Neural cell (in vitro differentiated cells): ENCODE results near the gene IDI1. TPM values are rescaled to one million over a fixed set of nuclear protein-coding genes. Genes with fewer than 3 reads are reported as not detected.
A peak's percentile ranks its signal among the peaks of the same experiment; 100 is the strongest.

Experiments used
- H2AFZ ChIP-seq: fragments of 200-600, 300-800 bp; sonication (generic), shearing (Covaris generic); 2 replicates; pipeline ENCODE4 v1.6.0; 2014; ENCODE audit warnings: low read depth, mild to moderate bottlenecking, antibody characterized with exemption, low read length, moderate library complexity
- H3F3A ChIP-seq: fragments of 200-600 bp; shearing (Covaris generic); 2 replicates; pipeline ENCODE4 v1.6.1; 2016; ENCODE audit warnings: mild to moderate bottlenecking, moderate library complexity, mixed read lengths, antibody characterized with exemption, low read length; ENCODE audit not compliant: insufficient read depth, poor library complexity, severe bottlenecking
- H3K27ac ChIP-seq: fragments of 200-600, 300-800 bp; sonication (generic), shearing (Covaris generic); 2 replicates; pipeline ENCODE4 v1.5.1; 2014; ENCODE audit warnings: mild to moderate bottlenecking, low read length, moderate library complexity
- H3K27me3 ChIP-seq: fragments of 300-800, 200-600 bp; sonication (generic), shearing (Covaris generic); 2 replicates; pipeline ENCODE4 v1.6.0; 2014; ENCODE audit warnings: mild to moderate bottlenecking, low read depth, low read length, moderate library complexity; ENCODE audit not compliant: insufficient read depth
- H3K36me3 ChIP-seq: fragments of 300-800, 200-600 bp; sonication (generic), shearing (Covaris generic); 2 replicates; pipeline ENCODE4 v1.5.1; 2014; ENCODE audit warnings: mild to moderate bottlenecking, antibody characterized with exemption, low read length, moderate library complexity; ENCODE audit not compliant: insufficient read depth
- H3K4me2 ChIP-seq: fragments of 300-800, 200-600 bp; sonication (generic), shearing (Covaris generic); 2 replicates; pipeline ENCODE4 v1.6.0; 2014; ENCODE audit warnings: mild to moderate bottlenecking, low read length
- H3K4me3 ChIP-seq: fragments of 300-800, 200-600 bp; sonication (generic), shearing (Covaris generic); 2 replicates; pipeline ENCODE4 v1.5.1; 2014; ENCODE audit warnings: mild to moderate bottlenecking, low read length, moderate library complexity
- H3K79me2 ChIP-seq: fragments of 200-600 bp; shearing (Covaris generic); replicated peaks from 2 replicates; pipeline ENCODE4 v1.6.0; 2014; ENCODE audit warnings: mild to moderate bottlenecking, low read length, moderate library complexity; ENCODE audit not compliant: insufficient read depth
- H3K9ac ChIP-seq: fragments of 300-800, 200-600 bp; sonication (generic), shearing (Covaris generic); 2 replicates; pipeline ENCODE4 v1.6.1; 2016; ENCODE audit warnings: mild to moderate bottlenecking, low read length, mixed read lengths
- H3K9me2 ChIP-seq: fragments of 200-600 bp; shearing (Covaris generic); 2 replicates; pipeline ENCODE4 v1.6.1; 2016; ENCODE audit warnings: mild to moderate bottlenecking, low read length, mixed read lengths; ENCODE audit not compliant: insufficient read depth
- H3K9me3 ChIP-seq: fragments of 200-600, 300-800 bp; sonication (generic), shearing (Covaris generic); 2 replicates; pipeline ENCODE4 v1.6.1; 2016; ENCODE audit warnings: mild to moderate bottlenecking, mixed run types, low read length, moderate library complexity, mixed read lengths
- H4K20me1 ChIP-seq: fragments of 200-600 bp; shearing (Covaris generic); 2 replicates; pipeline ENCODE4 v1.6.1; 2016; ENCODE audit warnings: mild to moderate bottlenecking, mixed run types; ENCODE audit not compliant: insufficient read depth
- CTCF ChIP-seq: fragments of 450-650 bp; IDR thresholded peaks from 2 replicates; pipeline ENCODE4 v1.5.1; 2014; ENCODE audit warnings: antibody characterized with exemption, mild to moderate bottlenecking, moderate library complexity; ENCODE audit not compliant: poor library complexity, severe bottlenecking
- EP300 ChIP-seq: fragments of 450-650 bp; conservative IDR thresholded peaks from 2 replicates; pipeline ENCODE4 v1.6.1; 2014; ENCODE audit warnings: antibody characterized with exemption, mild to moderate bottlenecking, moderate library complexity; ENCODE audit not compliant: poor library complexity, severe bottlenecking
- EZH2 ChIP-seq: fragments of 200-600, 300-800 bp; shearing (Covaris generic), sonication (generic); IDR thresholded peaks from 2 replicates; pipeline ENCODE4 v1.6.1; 2014; ENCODE audit warnings: antibody characterized with exemption, low read length, borderline replicate concordance, mild to moderate bottlenecking; ENCODE audit not compliant: insufficient read depth, poor library complexity, severe bottlenecking
- MXI1 ChIP-seq: fragments of 450-650 bp; conservative IDR thresholded peaks from 2 replicates; pipeline ENCODE4 v1.6.1; 2014; ENCODE audit warnings: antibody characterized with exemption, mild to moderate bottlenecking; ENCODE audit not compliant: poor library complexity, severe bottlenecking
- POLR2AphosphoS5 ChIP-seq: IDR thresholded peaks from 2 replicates; pipeline ENCODE4 v1.6.1; 2012
- RAD21 ChIP-seq: fragments of 450-650 bp; conservative IDR thresholded peaks from 2 replicates; pipeline ENCODE4 v1.6.1; 2014; ENCODE audit warnings: antibody characterized with exemption, mild to moderate bottlenecking, moderate library complexity
- SMC3 ChIP-seq: fragments of 450-650 bp; conservative IDR thresholded peaks from 2 replicates; pipeline ENCODE4 v1.6.1; 2014; ENCODE audit warnings: antibody characterized with exemption, mild to moderate bottlenecking, moderate library complexity; ENCODE audit not compliant: poor library complexity
- TAF1 ChIP-seq: IDR thresholded peaks from 2 replicates; pipeline ENCODE4 v1.6.1; 2012; ENCODE audit warnings: low read depth
- polyA plus RNA-seq: library from polyadenylated mRNA; depleted of rRNA; stranded (reverse); fragments of >200 nt; gene quantifications from 2 replicates; pipeline ENCODE4 v1.2.3, GENCODE V29; 2014
- TF ChIP-seq, protein P1 (sequence below): IDR thresholded peaks from 2 replicates; pipeline ENCODE4 v1.6.1; 2012; ENCODE audit warnings: borderline replicate concordance

The IDI1 gene
- polyA plus RNA-seq, 1 donor from 2014 or later, result 307 TPM

GRCh38 chr10:1044964-1045363, 4.0 kb downstream of the IDI1 start:
- Histone ChIP-seq H3K4me2 (peak overlapping the region; percentile 65), H3K27ac (no peak overlapping the region), H2AFZ (no peak overlapping the region), H3F3A (peaks cover 5% of the 10 kb centered on the region), H3K79me2 (peaks cover 70% of the 10 kb centered on the region), H4K20me1 (peaks cover 20% of the 10 kb centered on the region), H3K9ac (no peak overlapping the region), H3K36me3 (peaks cover 6% of the 10 kb centered on the region), H3K9me3 (no peaks in the 10 kb centered on the region), H3K9me2 (no peaks in the 10 kb centered on the region), H3K27me3 (no peaks in the 10 kb centered on the region), H3K4me3 (peak overlapping the region; percentile 60)
- TF ChIP-seq RAD21 (no peak), TAF1 (no peak)

GRCh38 chr10:1044146-1044545, 4.8 kb downstream of the IDI1 start:
- Histone ChIP-seq H3K4me2 (peak overlapping the region; percentile 65), H3F3A (peaks cover 5% of the 10 kb centered on the region), H2AFZ (no peak overlapping the region), H3K27me3 (no peaks in the 10 kb centered on the region), H3K79me2 (peaks cover 70% of the 10 kb centered on the region), H3K36me3 (peaks cover 6% of the 10 kb centered on the region), H3K9me2 (no peaks in the 10 kb centered on the region), H3K27ac (peak overlapping the region; percentile 19), H4K20me1 (peaks cover 20% of the 10 kb centered on the region), H3K4me3 (peak overlapping the region; percentile 60), H3K9ac (no peak overlapping the region), H3K9me3 (no peaks in the 10 kb centered on the region)
- TF ChIP-seq RAD21 (no peak), TAF1 (no peak), EP300 (no peak), SMC3 (no peak), EZH2 (no peak), MXI1 (no peak), POLR2AphosphoS5 (no peak), CTCF (no peak)
- TF ChIP-seq, protein P1, sequence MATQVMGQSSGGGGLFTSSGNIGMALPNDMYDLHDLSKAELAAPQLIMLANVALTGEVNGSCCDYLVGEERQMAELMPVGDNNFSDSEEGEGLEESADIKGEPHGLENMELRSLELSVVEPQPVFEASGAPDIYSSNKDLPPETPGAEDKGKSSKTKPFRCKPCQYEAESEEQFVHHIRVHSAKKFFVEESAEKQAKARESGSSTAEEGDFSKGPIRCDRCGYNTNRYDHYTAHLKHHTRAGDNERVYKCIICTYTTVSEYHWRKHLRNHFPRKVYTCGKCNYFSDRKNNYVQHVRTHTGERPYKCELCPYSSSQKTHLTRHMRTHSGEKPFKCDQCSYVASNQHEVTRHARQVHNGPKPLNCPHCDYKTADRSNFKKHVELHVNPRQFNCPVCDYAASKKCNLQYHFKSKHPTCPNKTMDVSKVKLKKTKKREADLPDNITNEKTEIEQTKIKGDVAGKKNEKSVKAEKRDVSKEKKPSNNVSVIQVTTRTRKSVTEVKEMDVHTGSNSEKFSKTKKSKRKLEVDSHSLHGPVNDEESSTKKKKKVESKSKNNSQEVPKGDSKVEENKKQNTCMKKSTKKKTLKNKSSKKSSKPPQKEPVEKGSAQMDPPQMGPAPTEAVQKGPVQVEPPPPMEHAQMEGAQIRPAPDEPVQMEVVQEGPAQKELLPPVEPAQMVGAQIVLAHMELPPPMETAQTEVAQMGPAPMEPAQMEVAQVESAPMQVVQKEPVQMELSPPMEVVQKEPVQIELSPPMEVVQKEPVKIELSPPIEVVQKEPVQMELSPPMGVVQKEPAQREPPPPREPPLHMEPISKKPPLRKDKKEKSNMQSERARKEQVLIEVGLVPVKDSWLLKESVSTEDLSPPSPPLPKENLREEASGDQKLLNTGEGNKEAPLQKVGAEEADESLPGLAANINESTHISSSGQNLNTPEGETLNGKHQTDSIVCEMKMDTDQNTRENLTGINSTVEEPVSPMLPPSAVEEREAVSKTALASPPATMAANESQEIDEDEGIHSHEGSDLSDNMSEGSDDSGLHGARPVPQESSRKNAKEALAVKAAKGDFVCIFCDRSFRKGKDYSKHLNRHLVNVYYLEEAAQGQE, result no peak

DNA sequence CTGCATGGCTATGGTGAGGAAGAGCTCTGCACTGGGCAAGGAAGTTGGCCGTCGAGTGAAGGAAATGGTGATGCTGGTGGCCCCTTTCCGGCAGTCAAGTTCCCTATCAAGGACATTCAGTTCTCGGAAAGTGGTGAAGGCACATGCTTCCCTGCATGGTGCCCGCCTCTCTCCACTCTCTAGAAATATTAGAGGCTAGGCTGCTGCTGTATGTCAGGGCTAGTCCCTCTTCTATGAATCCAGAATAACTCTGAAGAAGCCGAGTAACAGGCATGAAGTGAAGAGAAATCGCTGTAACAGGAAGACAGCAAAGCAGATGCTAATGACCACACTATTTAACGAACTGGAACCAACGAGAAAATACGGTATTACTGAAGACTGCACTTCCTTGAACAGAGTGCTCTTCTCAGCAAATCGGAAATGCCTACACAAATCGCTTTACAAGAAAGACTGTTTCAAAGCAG, 5.4 kb downstream of the IDI1 start:
- H3K27ac ChIP-seq, result no peak overlapping the region
- H3K36me3 ChIP-seq, result peaks cover 6% of the 10 kb centered on the region
- H3K27me3 ChIP-seq, result no peaks in the 10 kb centered on the region
- no peaks in the 10 kb centered on the region for H3K9me2 ChIP-seq
- no peak overlapping the region for H2AFZ ChIP-seq
- no peak for TF ChIP-seq EP300
- H4K20me1 ChIP-seq, result peaks cover 20% of the 10 kb centered on the region
- H3K79me2 ChIP-seq, result peaks cover 70% of the 10 kb centered on the region
- H3F3A ChIP-seq, result peaks cover 5% of the 10 kb centered on the region
- H3K9me3 ChIP-seq, result no peaks in the 10 kb centered on the region
- H3K4me2 ChIP-seq, result peak overlapping the region; percentile 65
- H3K9ac ChIP-seq, result no peak overlapping the region
- H3K4me3 ChIP-seq, result peak overlapping the region; percentile 60
